Measurements from ENCODE around the gene SLC6A11. TPM values are rescaled to one million over a fixed set of nuclear protein-coding genes. Genes with fewer than 3 reads are reported as not detected.

Gene SLC6A11
- total and polyA plus RNA-seq, 2 donors (not counting 3 experiments of a cell fraction or from before 2014, with no cell fraction given) = not detected

DNA sequence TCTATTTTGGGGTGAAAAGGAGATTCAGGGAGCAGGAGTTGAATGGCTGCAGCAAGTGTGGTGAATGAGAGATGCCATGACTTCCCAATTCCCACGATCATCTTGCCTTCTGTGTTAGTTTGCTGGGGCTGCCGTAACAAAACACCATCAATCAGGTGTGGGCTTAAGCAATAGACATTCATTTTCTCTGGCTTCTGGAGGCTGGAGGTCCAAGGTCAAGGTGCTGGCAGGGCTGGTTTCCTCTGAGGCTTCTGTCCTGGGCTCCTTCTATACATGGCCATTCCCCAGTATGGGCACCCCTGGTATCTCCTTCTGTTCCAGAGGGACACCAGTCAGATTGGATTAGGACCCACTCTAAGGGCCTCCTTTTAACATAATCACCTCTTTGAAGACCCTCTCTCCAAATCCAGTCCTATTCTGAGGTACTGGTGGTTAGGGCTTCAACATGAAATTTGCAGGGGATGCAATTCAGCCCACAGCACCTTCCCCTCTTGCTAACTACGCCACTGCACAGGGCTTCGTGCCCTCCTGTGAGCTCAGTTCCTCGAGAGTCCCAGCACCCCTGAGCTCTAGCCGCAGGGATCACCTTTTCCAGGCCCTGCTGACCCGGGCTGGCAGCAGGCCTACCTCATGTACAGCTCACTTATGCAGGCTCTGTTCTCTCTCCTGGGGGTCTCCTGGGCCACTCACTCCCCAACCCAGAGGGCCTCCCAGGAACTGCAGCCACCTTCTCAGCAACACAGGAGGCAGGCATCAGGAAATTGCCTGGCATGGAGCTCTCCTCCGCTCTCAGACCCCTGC is 37.3 kb upstream of the SLC6A11 start:
- BruUV-seq (replicated peaks) = no TSS peak
- no peak for FAIRE-seq
- H3K79me2 ChIP-seq (ENCODE audit: control insufficient read depth, insufficient read depth, low read length) = no peaks in the 10 kb centered on the region
- no peaks in the 10 kb centered on the region for H3K9me3 ChIP-seq (replicated peaks; ENCODE audit: control insufficient read depth, insufficient read depth, low read length)
- no peak overlapping the region for H2AFZ ChIP-seq (ENCODE audit: low read depth, low read length)
- H3K27ac ChIP-seq (ENCODE audit: insufficient read depth, low read depth, low read length) = no peak overlapping the region
- no peaks in the 10 kb centered on the region for H3K36me3 ChIP-seq (ENCODE audit: control insufficient read depth in 2 of 2, extremely low read depth in 1 of 2, insufficient read depth in 2 of 2, low read length in 2 of 2)
- CTCF ChIA-PET = no interaction called here
- H4K20me1 ChIP-seq (replicated peaks; ENCODE audit: control insufficient read depth, extremely low read depth, insufficient read depth, low read length) = no peaks in the 10 kb centered on the region
- no peak for TF ChIP-seq MYC (IDR thresholded peaks at IDR 0.05; ENCODE audit: low read depth, low read length)
- TF ChIP-seq POLR2AphosphoS5 (IDR thresholded peaks at IDR 0.05; ENCODE audit: insufficient read depth, low read depth, low read length) = no peak
- TF ChIP-seq, protein P1, sequence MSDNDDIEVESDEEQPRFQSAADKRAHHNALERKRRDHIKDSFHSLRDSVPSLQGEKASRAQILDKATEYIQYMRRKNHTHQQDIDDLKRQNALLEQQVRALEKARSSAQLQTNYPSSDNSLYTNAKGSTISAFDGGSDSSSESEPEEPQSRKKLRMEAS (IDR thresholded peaks at IDR 0.05; ENCODE audit: insufficient read depth, insufficient read length) = no peak
- TF ChIP-seq, protein P2, sequence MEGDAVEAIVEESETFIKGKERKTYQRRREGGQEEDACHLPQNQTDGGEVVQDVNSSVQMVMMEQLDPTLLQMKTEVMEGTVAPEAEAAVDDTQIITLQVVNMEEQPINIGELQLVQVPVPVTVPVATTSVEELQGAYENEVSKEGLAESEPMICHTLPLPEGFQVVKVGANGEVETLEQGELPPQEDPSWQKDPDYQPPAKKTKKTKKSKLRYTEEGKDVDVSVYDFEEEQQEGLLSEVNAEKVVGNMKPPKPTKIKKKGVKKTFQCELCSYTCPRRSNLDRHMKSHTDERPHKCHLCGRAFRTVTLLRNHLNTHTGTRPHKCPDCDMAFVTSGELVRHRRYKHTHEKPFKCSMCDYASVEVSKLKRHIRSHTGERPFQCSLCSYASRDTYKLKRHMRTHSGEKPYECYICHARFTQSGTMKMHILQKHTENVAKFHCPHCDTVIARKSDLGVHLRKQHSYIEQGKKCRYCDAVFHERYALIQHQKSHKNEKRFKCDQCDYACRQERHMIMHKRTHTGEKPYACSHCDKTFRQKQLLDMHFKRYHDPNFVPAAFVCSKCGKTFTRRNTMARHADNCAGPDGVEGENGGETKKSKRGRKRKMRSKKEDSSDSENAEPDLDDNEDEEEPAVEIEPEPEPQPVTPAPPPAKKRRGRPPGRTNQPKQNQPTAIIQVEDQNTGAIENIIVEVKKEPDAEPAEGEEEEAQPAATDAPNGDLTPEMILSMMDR (IDR thresholded peaks at IDR 0.05; ENCODE audit: extremely low read depth in 1 of 2, insufficient read depth in 1 of 2, low read depth in 1 of 2, low read length in 2 of 2) = no peak
- TF ChIP-seq FOS (IDR thresholded peaks at IDR 0.05; ENCODE audit: borderline replicate concordance, insufficient read depth, low read length) = no peak
- no peak for TF ChIP-seq EZH2 (IDR thresholded peaks at IDR 0.05; ENCODE audit: borderline replicate concordance, low read depth, low read length, severe bottlenecking)
- TF ChIP-seq JUN (IDR thresholded peaks at IDR 0.05; ENCODE audit: borderline replicate concordance, insufficient read depth, insufficient read length, low read depth) = no peak
- no peak for TF ChIP-seq POLR2A (IDR thresholded peaks at IDR 0.05; ENCODE audit: low read depth, low read length)
- no peak for TF ChIP-seq GATA2 (IDR thresholded peaks at IDR 0.05; ENCODE audit: insufficient read depth, insufficient read length, low read depth, low read length)
- H3K9me1 ChIP-seq (replicated peaks; ENCODE audit: control insufficient read depth, extremely low read depth, insufficient read depth, low read length) = no peaks in the 10 kb centered on the region
- H3K4me2 ChIP-seq (ENCODE audit: insufficient read depth, low read length) = no peak overlapping the region
- no peak overlapping the region for H3K9ac ChIP-seq (replicated peaks; ENCODE audit: extremely low read depth, insufficient read depth, low read length)
- no peak for DNase-seq (ENCODE audit: low read depth, low spot score)
- H3K27me3 ChIP-seq (ENCODE audit: control insufficient read depth in 2 of 2, insufficient read depth in 2 of 2, low read length in 2 of 2) = no peaks in the 10 kb centered on the region
- dilution Hi-C loops (cut with MboI; ENCODE audit: extremely low pct_ligation_motif_present, low sequenced_read_pairs) = no loop called here
- no peak overlapping the region for H3K4me3 ChIP-seq (replicated peaks in 1 of 3; ENCODE audit: insufficient read depth in 1 of 3, low read depth in 1 of 3, low read length in 3 of 3)
- intact Hi-C loops (cut with micrococcal nuclease) = no loop called here
- POLR2A ChIA-PET = no interaction called here
- H3K4me1 ChIP-seq (ENCODE audit: control insufficient read depth, extremely low read depth, insufficient read depth, low read length) = no peaks in the 10 kb centered on the region
